Neuronal stem cell (in vitro differentiated cells): ENCODE measurements around the gene ANKFN1.

Experiments
- DNase-seq: peaks from one replicate; pipeline ENCODE4 v3.0.0-alpha.2; 2013; ENCODE audit warnings: low spot score
- H2AFZ ChIP-seq: one replicate; pipeline ENCODE4 v1.6.1; 2013; ENCODE audit warnings: mild to moderate bottlenecking, low read length, inconsistent platforms
- H2AK5ac ChIP-seq: 2 replicates; pipeline ENCODE4 v1.6.1; 2013; ENCODE audit warnings: low read depth, mild to moderate bottlenecking, inconsistent platforms, low read length, moderate library complexity, mixed read lengths
- H2BK120ac ChIP-seq: 2 replicates; pipeline ENCODE4 v1.6.1; 2013; ENCODE audit warnings: low read depth, mild to moderate bottlenecking, inconsistent platforms, low read length, moderate library complexity, mixed read lengths
- H2BK12ac ChIP-seq: one replicate; pipeline ENCODE4 v1.6.1; 2013; ENCODE audit warnings: low read length, inconsistent platforms
- H2BK15ac ChIP-seq: 2 replicates; pipeline ENCODE4 v1.6.1; 2013; ENCODE audit warnings: mild to moderate bottlenecking, low read length, inconsistent platforms, mixed read lengths
- H2BK5ac ChIP-seq: one replicate; pipeline ENCODE4 v1.6.1; 2013; ENCODE audit warnings: inconsistent platforms, mild to moderate bottlenecking, low read length, moderate library complexity
- H3K14ac ChIP-seq: one replicate; pipeline ENCODE4 v1.6.1; 2013; ENCODE audit warnings: low read length, inconsistent platforms
- H3K18ac ChIP-seq: 2 replicates; pipeline ENCODE4 v1.6.1; 2013; ENCODE audit warnings: low read length, inconsistent platforms
- H3K23ac ChIP-seq: 2 replicates; pipeline ENCODE4 v1.6.1; 2013; ENCODE audit warnings: low read depth, mild to moderate bottlenecking, mixed read lengths, low read length, inconsistent platforms; ENCODE audit not compliant: poor library complexity
- H3K27ac ChIP-seq: replicated peaks from 3 replicates; pipeline ENCODE4 v1.5.1; 2013; ENCODE audit warnings: low read length, inconsistent platforms
- H3K27me3 ChIP-seq, 3 experiments: 2 replicates each; pipeline ENCODE4 v1.6.1; 2013; ENCODE audit warnings: low read length in 3 of 3, mild to moderate bottlenecking in 2 of 3, inconsistent platforms in 1 of 3, low read depth in 1 of 3, mixed read lengths in 1 of 3, moderate library complexity in 1 of 3; ENCODE audit not compliant: control insufficient read depth in 3 of 3, insufficient read depth in 3 of 3
- H3K36me3 ChIP-seq, 2 donors: replicated peaks in 1 of 2; 2 replicates each; pipeline ENCODE4 v1.6.1; 2013; ENCODE audit warnings: low read length in 2 of 2; ENCODE audit not compliant: control insufficient read depth in 2 of 2, insufficient read depth in 2 of 2
- H3K4ac ChIP-seq: 2 replicates; pipeline ENCODE4 v1.6.1; 2013; ENCODE audit warnings: inconsistent platforms, mild to moderate bottlenecking, low read length, moderate library complexity
- H3K4me1 ChIP-seq, 2 donors: 1 replicate in 1 of 2; 2 replicates in 1 of 2; pipeline ENCODE4 v1.6.1; 2013; ENCODE audit warnings: low read length in 2 of 2, low read depth in 1 of 2; ENCODE audit not compliant: control insufficient read depth in 2 of 2, insufficient read depth in 1 of 2
- H3K4me2 ChIP-seq: one replicate; pipeline ENCODE4 v1.6.1; 2013; ENCODE audit warnings: mild to moderate bottlenecking, low read length, inconsistent platforms; ENCODE audit not compliant: insufficient read depth, poor library complexity, severe bottlenecking
- H3K4me3 ChIP-seq, 2 donors: 2 replicates each; pipeline ENCODE4 v1.5.1; 2013; ENCODE audit warnings: low read length in 2 of 2, mild to moderate bottlenecking in 2 of 2, inconsistent platforms in 1 of 2, moderate library complexity in 1 of 2
- H3K79me1 ChIP-seq: one replicate; pipeline ENCODE4 v1.6.1; 2013; ENCODE audit warnings: low read depth, mild to moderate bottlenecking, inconsistent platforms, low read length, moderate library complexity
- H3K9ac ChIP-seq: one replicate; pipeline ENCODE4 v1.6.1; 2013; ENCODE audit warnings: mild to moderate bottlenecking, low read depth, low read length, inconsistent platforms; ENCODE audit not compliant: poor library complexity
- H3K9me3 ChIP-seq, 2 donors: replicated peaks in 1 of 2; 2 replicates each; pipeline versions ENCODE3 to v1.6.1; 2013; ENCODE audit warnings: low read length in 2 of 2, mild to moderate bottlenecking in 2 of 2, inconsistent platforms in 1 of 2, low read depth in 1 of 2, mixed read lengths in 1 of 2, moderate library complexity in 1 of 2; ENCODE audit not compliant: control insufficient read depth in 2 of 2, insufficient read depth in 1 of 2
- H4K8ac ChIP-seq: one replicate; pipeline ENCODE4 v1.6.1; 2013; ENCODE audit warnings: low read depth, mild to moderate bottlenecking, inconsistent platforms, low read length, moderate library complexity
- H4K91ac ChIP-seq: one replicate; pipeline ENCODE4 v1.6.1; 2013; ENCODE audit warnings: low read length, low read depth, mild to moderate bottlenecking, inconsistent platforms; ENCODE audit not compliant: poor library complexity
- WGBS, 2 donors: extraction: QIAGEN DNeasy Blood & Tissue Kit; methylation state at CpG; one replicate each; pipeline ENCODE4 v1.1.7; 2013; ENCODE audit warnings: missing lambda C conversion rate in 2 of 2, mixed read lengths in 1 of 2; ENCODE audit not compliant: insufficient read length in 2 of 2, insufficient replicate concordance in 1 of 2; ENCODE audit errors: extremely low coverage in 2 of 2; 5-methylcytosine and 5-hydroxymethylcytosine counted together

The ANKFN1 gene

GRCh38 chr17:56451629-56452028 lies 298.4 kb downstream of the ANKFN1 start:
- H3K14ac ChIP-seq = no peak overlapping the region
- H2AFZ ChIP-seq = no peak overlapping the region
- no peak overlapping the region for H2BK15ac ChIP-seq
- H2BK12ac ChIP-seq = no peak overlapping the region
- H2BK120ac ChIP-seq = no peak overlapping the region
- H3K9me3 ChIP-seq = no peaks in the 10 kb centered on the region
- no peak overlapping the region for H3K4me2 ChIP-seq
- H3K27me3 ChIP-seq = no peaks in the 10 kb centered on the region
- H4K8ac ChIP-seq = no peak overlapping the region
- H3K4me3 ChIP-seq = no peak overlapping the region
- no peak overlapping the region for H3K23ac ChIP-seq
- no peak for DNase-seq
- H3K18ac ChIP-seq = no peak overlapping the region
- no peak overlapping the region for H3K27ac ChIP-seq
- no peak overlapping the region for H3K9ac ChIP-seq
- H3K4ac ChIP-seq = no peak overlapping the region
- no peak overlapping the region for H2AK5ac ChIP-seq
- no CpG with 5 or more reads among the region's 1 CpG for WGBS, 2 donors
- no peaks in the 10 kb centered on the region for H3K79me1 ChIP-seq
- H4K91ac ChIP-seq = no peak overlapping the region
- no peaks in the 10 kb centered on the region for H3K4me1 ChIP-seq
- H3K36me3 ChIP-seq = no peaks in the 10 kb centered on the region
- H2BK5ac ChIP-seq = no peak overlapping the region

DNA sequence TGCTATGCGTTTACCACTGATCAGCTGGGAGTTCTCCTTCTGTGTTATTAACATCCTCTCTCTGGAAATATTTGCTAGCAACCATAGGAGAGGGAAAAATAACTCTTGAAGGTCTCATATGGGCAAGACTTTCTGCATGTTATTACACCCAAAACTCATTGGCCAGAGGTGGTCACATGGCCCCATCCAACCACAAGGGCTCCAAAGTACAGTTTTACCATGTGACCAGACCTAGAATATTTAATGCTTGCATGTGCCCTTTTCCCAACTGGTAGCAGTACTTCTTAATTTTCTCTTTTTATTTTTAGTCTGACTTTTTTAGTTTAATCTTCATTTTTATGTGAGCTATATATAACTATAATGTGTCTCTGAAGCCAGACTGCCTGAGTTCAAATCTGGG lies 299.2 kb downstream of the ANKFN1 start:
- no CpG with 5 or more reads among the region's 1 CpG for WGBS, 2 donors

GRCh38 chr17:56457501-56457900 lies 304.2 kb downstream of the ANKFN1 start:
- no CpG with 5 or more reads among the region's 5 CpGs for WGBS, 2 donors
- no peak overlapping the region for H2BK120ac ChIP-seq
- DNase-seq = no peak

More for the DNA sequence above, 299.2 kb downstream of the ANKFN1 start:
- no peak overlapping the region for H3K4ac ChIP-seq
- H3K4me3 ChIP-seq = no peak overlapping the region
- H3K4me1 ChIP-seq = no peaks in the 10 kb centered on the region
- H2AK5ac ChIP-seq = no peak overlapping the region
- H3K23ac ChIP-seq = no peak overlapping the region
- H2AFZ ChIP-seq = no peak overlapping the region
- no peaks in the 10 kb centered on the region for H3K36me3 ChIP-seq
- H3K9ac ChIP-seq = no peak overlapping the region
- H4K91ac ChIP-seq = no peak overlapping the region
- H3K79me1 ChIP-seq = no peaks in the 10 kb centered on the region
- H3K14ac ChIP-seq = no peak overlapping the region
- H2BK120ac ChIP-seq = no peak overlapping the region
- no peak overlapping the region for H2BK15ac ChIP-seq
- no peak overlapping the region for H2BK12ac ChIP-seq
- DNase-seq = no peak
- no peak overlapping the region for H4K8ac ChIP-seq
- H3K9me3 ChIP-seq = no peaks in the 10 kb centered on the region
- no peaks in the 10 kb centered on the region for H3K27me3 ChIP-seq
- no peak overlapping the region for H3K4me2 ChIP-seq
- no peak overlapping the region for H3K18ac ChIP-seq
- no peak overlapping the region for H3K27ac ChIP-seq
- H2BK5ac ChIP-seq = no peak overlapping the region

GRCh38 chr17:56465886-56466285 lies 312.6 kb downstream of the ANKFN1 start:
- Histone ChIP-seq H2AFZ (no peak overlapping the region), H2AK5ac (no peak overlapping the region), H3K4me3 (no peak overlapping the region), H3K18ac (no peak overlapping the region), H4K91ac (no peak overlapping the region), H3K79me1 (no peaks in the 10 kb centered on the region), H2BK15ac (no peak overlapping the region), H3K23ac (no peak overlapping the region), H3K9me3 (no peaks in the 10 kb centered on the region), H3K4ac (no peak overlapping the region), H2BK5ac (no peak overlapping the region), H3K9ac (no peak overlapping the region), H3K4me2 (no peak overlapping the region), H3K14ac (no peak overlapping the region), H2BK12ac (no peak overlapping the region), H4K8ac (no peak overlapping the region), H3K27me3 (no peaks in the 10 kb centered on the region), H3K27ac (no peak overlapping the region), H2BK120ac (no peak overlapping the region), H3K36me3 (no peaks in the 10 kb centered on the region), H3K4me1 (no peaks in the 10 kb centered on the region)
- no CpG with 5 or more reads among the region's 1 CpG for WGBS, 2 donors
- no peak for DNase-seq

More at GRCh38 chr17:56457501-56457900, 304.2 kb downstream of the ANKFN1 start:
- H2AK5ac ChIP-seq = no peak overlapping the region
- H2BK15ac ChIP-seq = no peak overlapping the region
- no peaks in the 10 kb centered on the region for H3K27me3 ChIP-seq
- no peak overlapping the region for H2BK5ac ChIP-seq
- no peaks in the 10 kb centered on the region for H3K4me1 ChIP-seq
- H3K23ac ChIP-seq = no peak overlapping the region
- H3K9ac ChIP-seq = no peak overlapping the region
- H3K9me3 ChIP-seq = no peaks in the 10 kb centered on the region
- no peak overlapping the region for H3K27ac ChIP-seq
- H4K91ac ChIP-seq = no peak overlapping the region
- no peak overlapping the region for H2AFZ ChIP-seq
- H3K18ac ChIP-seq = no peak overlapping the region
- H3K4me3 ChIP-seq = no peak overlapping the region
- no peak overlapping the region for H2BK12ac ChIP-seq
- H3K4ac ChIP-seq = no peak overlapping the region
- no peaks in the 10 kb centered on the region for H3K79me1 ChIP-seq
- no peak overlapping the region for H3K4me2 ChIP-seq
- no peak overlapping the region for H3K14ac ChIP-seq
- no peak overlapping the region for H4K8ac ChIP-seq
- H3K36me3 ChIP-seq = no peaks in the 10 kb centered on the region
